ENCODE results near the gene PPM1M. TPM values are rescaled to one million over a fixed set of nuclear protein-coding genes. Genes with fewer than 3 reads are reported as not detected.

The PPM1M gene
- total RNA-seq, 2 donors from 2014 or later, result 6.9 to 15.3 TPM

- DNase-seq (peak; percentile 94 to 96 (median 95)), ATAC-seq (peak; percentile 95)
- TF ChIP-seq POLR2A (IDR thresholded peaks at IDR 0.05) (peak; percentile 82 to 92 (median 90)), CTCF (IDR thresholded peaks at IDR 0.05) (peak in 5 of 7 experiments; percentile 8 to 42 (median 32))
- Histone ChIP-seq H3K4me3 (peak within 1 kb of the TSS; percentile 61 to 84), H3K4me1 (peaks cover 23% of the 10 kb centered on the region), H3K27me3 (no peaks in the 10 kb centered on the region), H3K36me3 (replicated peaks in 1 of 2; ENCODE audit: insufficient read depth in 1 of 2, low read depth in 2 of 2) (peaks cover 0 to 3% of the 10 kb centered on the region in 2 donors), H3K27ac (peak within 1 kb of the TSS; percentile 47 to 87 (median 70)), H3K9me3 (no peaks in the 10 kb centered on the region)
- WGBS, 2 donors, result 1 to 2% methylated on average over 22 to 58 of the region's 71 CpGs
- intact Hi-C loops (cut with DNase I), result no loop called here
These were observed 47.5 kb upstream of the PPM1M start, which contains the start of gene ALAS1 for GRCh38 chr3:52197842-52198625. Gene ALAS1 (plus strand): TSS chr3:52198160. CDS start chr3:52199242, 1,082 bp downstream.

GRCh38 chr3:52198643-52199608 lies 46.6 kb upstream of the PPM1M start:
- Histone ChIP-seq H3K27me3 (no peaks in the 10 kb centered on the region), H3K36me3 (replicated peaks in 1 of 2; ENCODE audit: insufficient read depth in 1 of 2, low read depth in 2 of 2) (peaks cover 0 to 4% of the 10 kb centered on the region in 2 donors), H3K27ac (peak overlapping the region in 3 of 4 donors; percentile 62 to 87 (median 77)), H3K4me1 (peaks cover 23% of the 10 kb centered on the region), H3K9me3 (no peaks in the 10 kb centered on the region), H3K4me3 (peak overlapping the region; percentile 61 to 84)
- DNase-seq (no peak), ATAC-seq (no peak)
- WGBS, 2 donors, result 40 to 47% methylated on average over 14 of the region's 14 CpGs
- intact Hi-C loops (cut with DNase I), result no loop called here
- TF ChIP-seq CTCF (IDR thresholded peaks at IDR 0.05) (no peak), POLR2A (IDR thresholded peaks at IDR 0.05) (no peak)

- Histone ChIP-seq H3K4me1 (peaks cover 33% of the 10 kb centered on the region), H3K27me3 (no peaks in the 10 kb centered on the region), H3K36me3 (replicated peaks in 1 of 2; ENCODE audit: insufficient read depth in 1 of 2, low read depth in 2 of 2) (peaks cover 0 to 13% of the 10 kb centered on the region in 2 donors), H3K9me3 (no peaks in the 10 kb centered on the region), H3K27ac (no peak overlapping the region), H3K4me3 (no peak overlapping the region)
- ATAC-seq, result no peak
- WGBS, 2 donors, result 89 to 93% methylated on average over 5 of the region's 5 CpGs
- TF ChIP-seq CTCF (IDR thresholded peaks at IDR 0.05), result no peak
- TF ChIP-seq POLR2A (IDR thresholded peaks at IDR 0.05), result no peak
- no peak for DNase-seq
- intact Hi-C loops (cut with DNase I), result no loop called here
These were observed 44.4 kb upstream of the PPM1M start for GRCh38 chr3:52200981-52201679.

GRCh38 chr3:52202384-52203077 lies 43.0 kb upstream of the PPM1M start:
- H3K4me1 ChIP-seq, result peaks cover 24% of the 10 kb centered on the region
- peaks cover 0 to 17% of the 10 kb centered on the region in 2 donors for H3K36me3 ChIP-seq (replicated peaks in 1 of 2; ENCODE audit: insufficient read depth in 1 of 2, low read depth in 2 of 2)
- 70 to 90% methylated on average over 4 of the region's 4 CpGs for WGBS, 2 donors
- ATAC-seq, result no peak
- DNase-seq, result no peak
- no peaks in the 10 kb centered on the region for H3K27me3 ChIP-seq
- no peak overlapping the region for H3K4me3 ChIP-seq
- peak overlapping the region in 1 of 4 donors; percentile 26 for H3K27ac ChIP-seq
- no peaks in the 10 kb centered on the region for H3K9me3 ChIP-seq
- TF ChIP-seq CTCF (IDR thresholded peaks at IDR 0.05) (no peak), POLR2A (IDR thresholded peaks at IDR 0.05) (no peak)
- intact Hi-C loops (cut with DNase I), result no loop called here

Measured in body of pancreas (tissue), 4 donors.